HepG2 (cell line): ENCODE results near the gene OXLD1. TPM values are rescaled to one million over a fixed set of nuclear protein-coding genes. Genes with fewer than 3 reads are reported as not detected.

Experiments
- ARNTL ChIP-seq: sonication (generic); formaldehyde crosslinking; IDR thresholded peaks from 2 replicates; pipeline ENCODE4 v1.4.0; 2020; ENCODE audit warnings: mild to moderate bottlenecking, missing genetic modification reagents
- ELF4 ChIP-seq: sonication (generic); formaldehyde crosslinking; IDR thresholded peaks from 2 replicates; pipeline ENCODE4 v1.5.0; 2020; ENCODE audit warnings: missing genetic modification reagents, mild to moderate bottlenecking, moderate library complexity, borderline replicate concordance
- KDM3A ChIP-seq: IDR thresholded peaks from 2 replicates; pipeline ENCODE4 v1.6.1; 2018; ENCODE audit warnings: low read depth, missing compliant biosample characterization
- RBFOX2 ChIP-seq: fragments of 200-400 bp; formaldehyde crosslinking; IDR thresholded peaks from 2 replicates; pipeline ENCODE4 v1.6.1; 2017; ENCODE audit warnings: low read depth, mild to moderate bottlenecking, low read length
- TFE3 ChIP-seq: IDR thresholded peaks from 2 replicates; pipeline ENCODE4 v1.6.1; 2016
- polyA plus RNA-seq, 8 experiments: library from polyadenylated mRNA; depleted of rRNA in 3 of 8; stranded (reverse) in 7 of 8; unstranded in 1 of 8; fragments of >200 nt; fragmentation: Illumina TruSeq in 4 of 8; extraction: Trizol in 4 of 8; gene quantifications; 2 replicates each; pipeline versions ENCODE4 v1.2.1 to v1.2.3, GENCODE V29; 2011 to 2016; ENCODE audit warnings: low read depth in 4 of 8, missing spikeins in 1 of 8, mixed read lengths in 1 of 8; ENCODE audit not compliant: insufficient read depth in 1 of 8
- total RNA-seq, 5 experiments: library from RNA; depleted of rRNA; stranded (reverse); fragments of >200 nt; fragmentation: Illumina TruSeq; extraction: Trizol; gene quantifications; 2 replicates each; pipeline ENCODE4 v1.2.3, GENCODE V29; 2016; ENCODE audit warnings: low read depth in 1 of 5
- TF ChIP-seq, protein P1 (sequence below): sonication (generic); formaldehyde crosslinking; IDR thresholded peaks from 2 replicates; pipeline ENCODE4 v1.4.0; 2020; ENCODE audit warnings: low read depth, mild to moderate bottlenecking, missing genetic modification reagents
- TF ChIP-seq, protein P2 (sequence below): sonication (generic); formaldehyde crosslinking; IDR thresholded peaks from 2 replicates; pipeline ENCODE4 v1.8.0; 2022; ENCODE audit warnings: mild to moderate bottlenecking, missing genetic modification reagents; ENCODE audit not compliant: insufficient replicate concordance
- TF ChIP-seq, protein P3 (sequence below): IDR thresholded peaks from 2 replicates; pipeline ENCODE4 v1.6.1; 2016; ENCODE audit warnings: low read depth

Gene OXLD1
- total and polyA plus RNA-seq, 2 of the 13 experiments (the other 11 are each of a cell fraction or from before 2014, with no cell fraction given) = 27.1 to 37.5 TPM

- TF ChIP-seq, protein P1, sequence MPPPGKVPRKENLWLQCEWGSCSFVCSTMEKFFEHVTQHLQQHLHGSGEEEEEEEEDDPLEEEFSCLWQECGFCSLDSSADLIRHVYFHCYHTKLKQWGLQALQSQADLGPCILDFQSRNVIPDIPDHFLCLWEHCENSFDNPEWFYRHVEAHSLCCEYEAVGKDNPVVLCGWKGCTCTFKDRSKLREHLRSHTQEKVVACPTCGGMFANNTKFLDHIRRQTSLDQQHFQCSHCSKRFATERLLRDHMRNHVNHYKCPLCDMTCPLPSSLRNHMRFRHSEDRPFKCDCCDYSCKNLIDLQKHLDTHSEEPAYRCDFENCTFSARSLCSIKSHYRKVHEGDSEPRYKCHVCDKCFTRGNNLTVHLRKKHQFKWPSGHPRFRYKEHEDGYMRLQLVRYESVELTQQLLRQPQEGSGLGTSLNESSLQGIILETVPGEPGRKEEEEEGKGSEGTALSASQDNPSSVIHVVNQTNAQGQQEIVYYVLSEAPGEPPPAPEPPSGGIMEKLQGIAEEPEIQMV (CRISPR knock-in tag) = no peak
- no peak for TF ChIP-seq ARNTL (CRISPR knock-in tag)
- no peak for TF ChIP-seq KDM3A (CRISPR knock-in tag)
- TF ChIP-seq RBFOX2 = peak; percentile 48
- TF ChIP-seq TFE3 (CRISPR knock-in tag) = no peak
- TF ChIP-seq, protein P2, sequence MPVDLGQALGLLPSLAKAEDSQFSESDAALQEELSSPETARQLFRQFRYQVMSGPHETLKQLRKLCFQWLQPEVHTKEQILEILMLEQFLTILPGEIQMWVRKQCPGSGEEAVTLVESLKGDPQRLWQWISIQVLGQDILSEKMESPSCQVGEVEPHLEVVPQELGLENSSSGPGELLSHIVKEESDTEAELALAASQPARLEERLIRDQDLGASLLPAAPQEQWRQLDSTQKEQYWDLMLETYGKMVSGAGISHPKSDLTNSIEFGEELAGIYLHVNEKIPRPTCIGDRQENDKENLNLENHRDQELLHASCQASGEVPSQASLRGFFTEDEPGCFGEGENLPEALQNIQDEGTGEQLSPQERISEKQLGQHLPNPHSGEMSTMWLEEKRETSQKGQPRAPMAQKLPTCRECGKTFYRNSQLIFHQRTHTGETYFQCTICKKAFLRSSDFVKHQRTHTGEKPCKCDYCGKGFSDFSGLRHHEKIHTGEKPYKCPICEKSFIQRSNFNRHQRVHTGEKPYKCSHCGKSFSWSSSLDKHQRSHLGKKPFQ = no peak
- TF ChIP-seq, protein P3, sequence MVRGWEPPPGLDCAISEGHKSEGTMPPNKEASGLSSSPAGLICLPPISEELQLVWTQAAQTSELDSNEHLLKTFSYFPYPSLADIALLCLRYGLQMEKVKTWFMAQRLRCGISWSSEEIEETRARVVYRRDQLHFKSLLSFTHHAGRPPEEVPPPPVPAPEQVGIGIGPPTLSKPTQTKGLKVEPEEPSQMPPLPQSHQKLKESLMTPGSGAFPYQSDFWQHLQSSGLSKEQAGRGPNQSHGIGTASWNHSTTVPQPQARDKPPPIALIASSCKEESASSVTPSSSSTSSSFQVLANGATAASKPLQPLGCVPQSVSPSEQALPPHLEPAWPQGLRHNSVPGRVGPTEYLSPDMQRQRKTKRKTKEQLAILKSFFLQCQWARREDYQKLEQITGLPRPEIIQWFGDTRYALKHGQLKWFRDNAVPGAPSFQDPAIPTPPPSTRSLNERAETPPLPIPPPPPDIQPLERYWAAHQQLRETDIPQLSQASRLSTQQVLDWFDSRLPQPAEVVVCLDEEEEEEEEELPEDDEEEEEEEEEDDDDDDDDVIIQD (CRISPR knock-in tag) = no peak
- TF ChIP-seq ELF4 = no peak
These were observed 29.4 kb upstream of the OXLD1 start (continued) for GRCh38 chr17:81695801-81696200.
